GM06990 (cell line): ENCODE measurements around the gene ELK3.

Experiments used
- DNase-seq: peaks from one replicate; pipeline ENCODE4 v3.0.0-alpha.2; 2011; ENCODE audit not compliant: insufficient read length; ENCODE audit errors: extremely low read depth
- H3K27me3 ChIP-seq: replicated peaks from 2 replicates; pipeline ENCODE4 v1.6.0; 2011; ENCODE audit warnings: low read length; ENCODE audit not compliant: control insufficient read depth, insufficient read depth
- H3K36me3 ChIP-seq: 2 replicates; pipeline ENCODE4 v1.5.1; 2011; ENCODE audit warnings: low read length; ENCODE audit not compliant: control insufficient read depth, insufficient read depth
- H3K4me3 ChIP-seq: replicated peaks from 2 replicates; pipeline ENCODE4 v1.5.1; 2011; ENCODE audit warnings: low read depth, mild to moderate bottlenecking, control low read depth, low read length
- CTCF ChIP-seq: IDR thresholded peaks from 2 replicates; pipeline ENCODE4 v1.5.1; 2011; ENCODE audit warnings: low read length, control low read depth, mild to moderate bottlenecking, inconsistent platforms; ENCODE audit not compliant: insufficient read depth, poor library complexity, severe bottlenecking

The ELK3 gene

GRCh38 chr12:96248136-96248931 lies 54.2 kb downstream of the ELK3 start:
- no peaks in the 10 kb centered on the region for H3K27me3 ChIP-seq
- no peak overlapping the region for H3K4me3 ChIP-seq
- peaks cover 14% of the 10 kb centered on the region for H3K36me3 ChIP-seq
- no peak for DNase-seq
- TF ChIP-seq CTCF = no peak

- peaks cover 14% of the 10 kb centered on the region for H3K36me3 ChIP-seq
- TF ChIP-seq CTCF = no peak
- no peak for DNase-seq
These were observed 55.3 kb downstream of the ELK3 start for GRCh38 chr12:96249196-96250118.

GRCh38 chr12:96250119-96250685 lies 56.0 kb downstream of the ELK3 start:
- no peak for DNase-seq
- H3K27me3 ChIP-seq = no peaks in the 10 kb centered on the region
- peaks cover 14% of the 10 kb centered on the region for H3K36me3 ChIP-seq
- no peak for TF ChIP-seq CTCF
- H3K4me3 ChIP-seq = no peak overlapping the region

More at GRCh38 chr12:96249196-96250118, 55.3 kb downstream of the ELK3 start:
- no peak overlapping the region for H3K4me3 ChIP-seq
- no peaks in the 10 kb centered on the region for H3K27me3 ChIP-seq

GRCh38 chr12:96255077-96255476 lies 60.9 kb downstream of the ELK3 start:
- no peak for DNase-seq
- TF ChIP-seq CTCF = no peak
- Histone ChIP-seq H3K27me3 (no peaks in the 10 kb centered on the region), H3K4me3 (no peak overlapping the region), H3K36me3 (peaks cover 9% of the 10 kb centered on the region)

GRCh38 chr12:96256672-96257361 lies 62.6 kb downstream of the ELK3 start:
- peaks cover 9% of the 10 kb centered on the region for H3K36me3 ChIP-seq
- TF ChIP-seq CTCF = no peak
- DNase-seq = no peak
- H3K27me3 ChIP-seq = no peaks in the 10 kb centered on the region
- H3K4me3 ChIP-seq = no peak overlapping the region
